Measurements from ENCODE around the gene TAF4.

Gene TAF4

DNA sequence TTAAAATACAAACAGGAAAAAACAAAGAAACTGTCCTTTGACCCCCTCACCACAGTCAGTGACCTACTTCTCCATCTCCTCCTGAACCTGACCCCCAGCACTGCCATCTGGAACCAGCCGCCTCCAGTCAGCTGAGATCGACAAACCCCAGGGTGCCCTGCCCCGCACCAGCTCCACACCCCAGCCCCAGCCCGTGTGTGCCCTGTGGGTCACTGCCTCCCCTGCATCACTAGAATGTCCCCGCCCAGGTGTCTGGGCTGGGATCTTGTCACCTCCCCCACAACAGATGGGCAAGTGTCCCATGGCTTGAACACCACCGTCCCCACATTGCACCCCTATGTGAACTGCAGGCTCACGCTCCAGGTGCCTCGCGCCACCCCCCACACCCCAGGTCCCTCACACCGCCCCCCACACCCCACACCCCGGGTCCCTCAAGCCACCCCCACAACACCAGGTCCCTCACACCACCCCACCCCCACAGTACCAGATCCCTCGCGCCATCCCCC is 13.3 kb downstream of the TAF4 start:
- H3K4me3 ChIP-seq (ENCODE audit: insufficient read depth, low read length, poor library complexity, severe bottlenecking), result no peak overlapping the region
- H3K27ac ChIP-seq (ENCODE audit: low read depth, low read length), result no peak overlapping the region
- H4K20me1 ChIP-seq (ENCODE audit: low read depth, low read length), result no peaks in the 10 kb centered on the region; the same call in 1 of the 2 replicates
- H2AFZ ChIP-seq (ENCODE audit: low read depth, low read length, severe bottlenecking), result no peak overlapping the region
- no peaks in the 10 kb centered on the region for H3F3A ChIP-seq (ENCODE audit: insufficient read depth)
- peaks cover 71% of the 10 kb centered on the region for H3K79me2 ChIP-seq (ENCODE audit: insufficient read depth, low read length)
- no peaks in the 10 kb centered on the region for H3K9me2 ChIP-seq (replicated peaks; ENCODE audit: insufficient read depth, low read length)
- H3K9me3 ChIP-seq (ENCODE audit: insufficient read depth, low read length), result no peaks in the 10 kb centered on the region
- TF ChIP-seq CTCF (IDR thresholded peaks at IDR 0.05; ENCODE audit: insufficient read depth, low read length, poor library complexity, severe bottlenecking) (no peak), EZH2phosphoT487 (conservative IDR thresholded peaks at IDR 0.05; ENCODE audit: low read length) (no peak)
- H3K4me2 ChIP-seq (ENCODE audit: low read depth, low read length, poor library complexity, severe bottlenecking), result no peak overlapping the region
- no peak overlapping the region for H3K9ac ChIP-seq (ENCODE audit: low read length)
- no peaks in the 10 kb centered on the region for H3K27me3 ChIP-seq (ENCODE audit: low read length)
- no peaks in the 10 kb centered on the region for H3K36me3 ChIP-seq (ENCODE audit: low read length)

- Histone ChIP-seq H3K9me2 (replicated peaks; ENCODE audit: insufficient read depth, low read length) (no peaks in the 10 kb centered on the region), H3K4me3 (ENCODE audit: insufficient read depth, low read length, poor library complexity, severe bottlenecking) (no peak overlapping the region), H3K9ac (ENCODE audit: low read length) (no peak overlapping the region), H3F3A (ENCODE audit: insufficient read depth) (no peaks in the 10 kb centered on the region), H3K9me3 (ENCODE audit: insufficient read depth, low read length) (no peaks in the 10 kb centered on the region), H4K20me1 (ENCODE audit: low read depth, low read length) (no peaks in the 10 kb centered on the region; the same call in 1 of the 2 replicates), H2AFZ (ENCODE audit: low read depth, low read length, severe bottlenecking) (no peak overlapping the region), H3K79me2 (ENCODE audit: insufficient read depth, low read length) (peaks cover 70% of the 10 kb centered on the region), H3K27me3 (ENCODE audit: low read length) (no peaks in the 10 kb centered on the region), H3K36me3 (ENCODE audit: low read length) (no peaks in the 10 kb centered on the region), H3K4me2 (ENCODE audit: low read depth, low read length, poor library complexity, severe bottlenecking) (no peak overlapping the region), H3K27ac (ENCODE audit: low read depth, low read length) (no peak overlapping the region)
- TF ChIP-seq CTCF (IDR thresholded peaks at IDR 0.05; ENCODE audit: insufficient read depth, low read length, poor library complexity, severe bottlenecking) (no peak), EZH2phosphoT487 (conservative IDR thresholded peaks at IDR 0.05; ENCODE audit: low read length) (no peak)
These were observed 14.0 kb downstream of the TAF4 start for GRCh38 chr20:62051546-62052255.

GRCh38 chr20:62051144-62051543 is 14.5 kb downstream of the TAF4 start:
- H4K20me1 ChIP-seq (ENCODE audit: low read depth, low read length), result no peaks in the 10 kb centered on the region; the same call in 1 of the 2 replicates
- no peaks in the 10 kb centered on the region for H3K27me3 ChIP-seq (ENCODE audit: low read length)
- TF ChIP-seq CTCF (IDR thresholded peaks at IDR 0.05; ENCODE audit: insufficient read depth, low read length, poor library complexity, severe bottlenecking) (no peak), EZH2phosphoT487 (conservative IDR thresholded peaks at IDR 0.05; ENCODE audit: low read length) (no peak)
- H3K9me2 ChIP-seq (replicated peaks; ENCODE audit: insufficient read depth, low read length), result no peaks in the 10 kb centered on the region
- H3K9me3 ChIP-seq (ENCODE audit: insufficient read depth, low read length), result no peaks in the 10 kb centered on the region
- no peaks in the 10 kb centered on the region for H3F3A ChIP-seq (ENCODE audit: insufficient read depth)
- H3K4me2 ChIP-seq (ENCODE audit: low read depth, low read length, poor library complexity, severe bottlenecking), result no peak overlapping the region
- no peak overlapping the region for H3K27ac ChIP-seq (ENCODE audit: low read depth, low read length)
- no peak overlapping the region for H3K4me3 ChIP-seq (ENCODE audit: insufficient read depth, low read length, poor library complexity, severe bottlenecking)
- H3K79me2 ChIP-seq (ENCODE audit: insufficient read depth, low read length), result peaks cover 65% of the 10 kb centered on the region
- H3K36me3 ChIP-seq (ENCODE audit: low read length), result no peaks in the 10 kb centered on the region
- H2AFZ ChIP-seq (ENCODE audit: low read depth, low read length, severe bottlenecking), result no peak overlapping the region
- H3K9ac ChIP-seq (ENCODE audit: low read length), result no peak overlapping the region
